ENCODE measurements around the gene GJD2.

The GJD2 gene

DNA sequence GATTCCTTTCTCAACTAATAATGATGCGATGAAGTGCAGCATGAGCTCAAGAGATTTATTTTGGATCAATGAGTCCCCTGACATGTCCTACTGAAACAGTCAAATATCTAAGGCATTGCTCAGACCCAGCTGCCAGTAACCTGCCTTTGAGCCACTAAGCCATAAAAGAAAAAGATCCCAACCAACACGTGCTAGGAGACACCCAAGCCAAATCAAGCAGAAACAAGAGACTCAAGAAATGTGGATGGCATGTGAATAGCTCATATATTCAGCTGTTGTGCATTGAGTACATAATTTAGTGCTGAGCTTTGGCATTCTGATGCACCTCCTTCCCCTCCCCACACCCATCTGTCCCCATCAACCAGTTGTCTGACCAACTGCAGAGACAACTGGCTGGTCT lies 29.2 kb downstream of the GJD2 start:
- TF ChIP-seq, protein P1, sequence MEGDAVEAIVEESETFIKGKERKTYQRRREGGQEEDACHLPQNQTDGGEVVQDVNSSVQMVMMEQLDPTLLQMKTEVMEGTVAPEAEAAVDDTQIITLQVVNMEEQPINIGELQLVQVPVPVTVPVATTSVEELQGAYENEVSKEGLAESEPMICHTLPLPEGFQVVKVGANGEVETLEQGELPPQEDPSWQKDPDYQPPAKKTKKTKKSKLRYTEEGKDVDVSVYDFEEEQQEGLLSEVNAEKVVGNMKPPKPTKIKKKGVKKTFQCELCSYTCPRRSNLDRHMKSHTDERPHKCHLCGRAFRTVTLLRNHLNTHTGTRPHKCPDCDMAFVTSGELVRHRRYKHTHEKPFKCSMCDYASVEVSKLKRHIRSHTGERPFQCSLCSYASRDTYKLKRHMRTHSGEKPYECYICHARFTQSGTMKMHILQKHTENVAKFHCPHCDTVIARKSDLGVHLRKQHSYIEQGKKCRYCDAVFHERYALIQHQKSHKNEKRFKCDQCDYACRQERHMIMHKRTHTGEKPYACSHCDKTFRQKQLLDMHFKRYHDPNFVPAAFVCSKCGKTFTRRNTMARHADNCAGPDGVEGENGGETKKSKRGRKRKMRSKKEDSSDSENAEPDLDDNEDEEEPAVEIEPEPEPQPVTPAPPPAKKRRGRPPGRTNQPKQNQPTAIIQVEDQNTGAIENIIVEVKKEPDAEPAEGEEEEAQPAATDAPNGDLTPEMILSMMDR (conservative IDR thresholded peaks at IDR 0.05) = no peak
- no peak overlapping the region for H3K27ac ChIP-seq

DNA sequence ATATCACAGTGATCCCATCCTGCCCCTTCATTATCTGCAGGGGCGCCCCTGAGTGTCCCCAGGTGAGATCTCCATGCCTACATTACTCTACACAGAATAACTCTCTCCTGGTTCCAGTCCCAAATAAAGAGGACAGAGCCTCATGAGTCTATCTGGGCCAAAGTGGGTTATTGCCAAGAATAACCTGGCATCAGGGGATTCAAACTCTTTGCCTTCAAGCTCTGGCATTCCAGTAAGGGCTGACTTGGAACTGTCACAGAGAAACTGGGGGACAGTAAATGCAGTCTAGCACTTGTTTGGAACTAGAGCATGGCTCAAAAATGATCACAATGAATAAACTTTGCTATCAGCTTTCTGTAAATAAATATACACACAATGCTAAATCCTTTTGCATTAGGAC lies 30.3 kb downstream of the GJD2 start:
- H3K27ac ChIP-seq = no peak overlapping the region
- TF ChIP-seq, protein P1 (conservative IDR thresholded peaks at IDR 0.05) = no peak

DNA sequence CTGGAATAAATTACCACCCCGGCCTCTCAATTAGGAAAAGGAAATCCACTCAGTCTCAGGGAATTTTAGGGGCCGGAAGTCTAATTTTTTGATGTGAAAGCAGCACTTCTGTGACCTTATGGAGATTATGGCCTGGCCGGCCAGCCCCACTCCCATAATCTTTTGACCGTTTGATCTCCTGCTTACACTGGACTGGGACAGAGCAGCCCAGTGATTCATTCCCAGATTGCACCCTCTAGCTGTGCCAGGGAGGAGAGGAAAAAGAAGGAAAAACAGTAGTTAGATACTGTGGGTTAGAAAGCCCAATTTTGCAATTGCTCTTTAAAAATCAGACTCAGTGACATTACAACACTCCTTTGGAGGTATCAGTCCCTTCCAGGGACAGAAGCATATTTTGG lies 32.4 kb downstream of the GJD2 start:
- TF ChIP-seq, protein P1 (conservative IDR thresholded peaks at IDR 0.05) = no peak
- H3K27ac ChIP-seq = no peak overlapping the region

DNA sequence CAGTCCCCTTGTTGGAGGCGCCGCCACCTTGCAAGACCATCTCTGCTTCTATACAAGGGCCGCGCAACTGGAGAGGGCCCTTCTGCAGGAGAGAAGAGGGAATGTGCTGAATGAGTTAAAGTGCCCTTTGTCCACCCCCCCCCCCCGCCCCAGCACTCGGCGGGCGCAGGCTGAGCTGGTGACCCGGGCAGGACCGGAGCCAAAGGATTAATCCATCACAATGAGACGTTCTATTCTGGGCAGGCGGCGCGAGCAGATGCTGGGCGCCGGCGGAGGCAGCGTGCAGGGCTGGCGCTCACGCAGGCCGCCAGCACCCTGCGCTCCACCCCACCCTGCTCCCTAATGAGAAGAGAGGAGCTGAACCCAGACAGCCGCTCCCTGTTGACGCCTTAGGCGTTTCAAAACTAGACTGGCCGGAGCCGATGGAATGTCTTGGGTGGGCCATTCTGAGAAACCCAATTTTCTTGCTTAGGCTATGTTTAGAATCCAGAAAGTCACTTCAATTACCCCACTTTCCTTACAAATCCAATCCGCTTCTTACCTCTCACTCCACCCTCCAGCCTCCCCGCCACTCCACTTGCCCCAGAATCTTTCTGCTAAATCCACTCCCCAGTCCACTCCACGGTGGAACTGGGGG lies 32.9 kb downstream of the GJD2 start:
- TF ChIP-seq, protein P1 (conservative IDR thresholded peaks at IDR 0.05) = no peak
- H3K27ac ChIP-seq = no peak overlapping the region

DNA sequence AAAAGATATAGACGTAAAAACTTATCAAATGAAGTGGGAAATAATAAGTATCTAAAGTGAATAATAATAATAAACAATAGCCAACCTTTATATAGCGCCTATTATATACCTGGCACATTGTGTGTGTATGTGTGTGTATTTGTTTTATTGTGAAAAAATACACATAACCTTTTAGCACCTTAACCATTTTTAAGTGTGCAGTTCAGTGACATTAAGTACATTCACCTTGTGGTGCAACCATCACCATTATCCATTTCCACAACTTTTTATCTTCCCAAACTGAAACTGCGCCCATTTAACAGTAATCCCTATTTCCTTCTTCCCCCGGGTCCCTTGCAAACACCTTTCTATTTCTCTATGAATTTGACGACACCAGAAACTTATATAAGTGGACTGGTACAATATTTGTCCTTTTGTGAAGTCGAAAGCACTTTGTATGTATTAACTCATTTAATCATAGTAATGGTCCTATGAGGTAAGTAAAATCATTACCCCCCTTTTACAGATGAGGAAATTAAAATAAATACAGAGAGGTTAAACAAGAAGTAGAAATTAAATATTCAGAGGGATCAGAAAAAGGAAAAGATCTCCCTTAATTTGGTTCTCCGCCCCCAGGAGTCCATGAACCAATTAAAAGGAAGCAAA lies 33.5 kb downstream of the GJD2 start:
- TF ChIP-seq, protein P1 (conservative IDR thresholded peaks at IDR 0.05) = no peak
- no peak overlapping the region for H3K27ac ChIP-seq

DNA sequence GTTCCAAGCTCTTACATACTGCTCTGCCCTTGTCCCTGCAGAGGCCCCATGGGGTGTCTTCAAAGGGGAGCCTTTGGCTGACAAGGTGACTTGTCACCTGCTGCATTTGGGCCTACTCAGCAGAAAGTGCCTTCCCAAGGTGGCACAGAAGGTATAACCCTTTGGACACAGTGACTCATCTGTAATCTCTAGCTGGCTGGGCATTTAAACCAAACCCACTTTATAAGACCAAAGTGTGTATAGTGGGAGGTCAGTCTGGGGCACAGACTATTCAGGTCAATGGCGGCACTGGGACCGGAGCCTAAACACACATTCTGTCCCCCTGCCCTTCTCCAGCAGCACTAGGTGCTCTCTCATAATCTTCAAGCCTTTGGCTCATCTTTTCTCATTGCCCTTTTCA lies 35.1 kb downstream of the GJD2 start:
- H3K27ac ChIP-seq = no peak overlapping the region

More for the DNA sequence above, 35.1 kb downstream of the GJD2 start:
- TF ChIP-seq, protein P1 (conservative IDR thresholded peaks at IDR 0.05) = no peak
